GM18868 (cell line): ENCODE data around the gene ELAPOR1.
"Not testable (repeated sequence)": the region's sequence is repeated elsewhere in the genome, so short reads cannot be mapped to it uniquely, and the experiment has no call there.

Source experiments
- ATAC-seq: cut with Tn5 transposase; IDR thresholded peaks from one replicate; pipeline ENCODE4 v1.9.1; 2021; ENCODE audit warnings: mild to moderate bottlenecking, moderate library complexity; ENCODE audit not compliant: unreplicated experiment

The ELAPOR1 gene

DNA sequence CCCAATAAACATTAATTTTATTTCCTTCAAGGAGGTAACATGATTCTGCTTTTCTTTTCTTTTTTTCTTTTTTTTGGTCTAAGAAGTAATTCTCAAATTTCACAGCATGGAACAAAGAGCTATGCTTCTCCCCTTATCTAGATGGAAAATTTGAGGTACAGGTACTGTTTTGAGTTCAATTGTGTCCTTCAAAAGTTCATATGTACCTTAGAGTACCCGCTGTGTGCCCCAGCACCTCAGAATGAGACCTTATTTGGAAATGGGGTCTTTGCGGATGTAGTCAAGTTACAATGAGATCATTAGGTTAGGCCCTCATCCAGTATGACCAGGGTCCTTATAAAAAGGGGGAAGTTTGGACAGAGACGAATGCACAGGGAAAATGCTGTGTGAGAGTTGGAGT lies 22.0 kb downstream of the ELAPOR1 start:
- no peak for ATAC-seq

DNA sequence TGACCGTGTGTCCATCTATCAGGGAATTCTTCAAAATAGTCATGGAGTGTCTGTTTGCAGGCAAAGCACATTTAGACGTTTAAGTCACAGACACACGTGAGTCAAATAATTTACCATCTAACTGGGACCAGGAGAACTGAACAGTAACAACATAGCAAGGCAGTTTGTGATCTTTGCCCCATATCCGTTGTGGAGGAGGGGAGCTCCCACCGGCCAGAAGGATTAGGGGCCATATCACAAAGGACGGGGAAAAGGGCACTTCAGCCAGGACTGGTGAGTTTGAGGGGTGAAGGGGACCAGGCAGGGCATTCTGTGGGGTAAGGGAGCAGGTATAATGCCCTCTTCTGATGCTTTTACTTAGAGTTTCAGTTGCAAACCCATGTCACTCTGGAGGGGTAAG lies 22.9 kb downstream of the ELAPOR1 start:
- ATAC-seq = no peak

DNA sequence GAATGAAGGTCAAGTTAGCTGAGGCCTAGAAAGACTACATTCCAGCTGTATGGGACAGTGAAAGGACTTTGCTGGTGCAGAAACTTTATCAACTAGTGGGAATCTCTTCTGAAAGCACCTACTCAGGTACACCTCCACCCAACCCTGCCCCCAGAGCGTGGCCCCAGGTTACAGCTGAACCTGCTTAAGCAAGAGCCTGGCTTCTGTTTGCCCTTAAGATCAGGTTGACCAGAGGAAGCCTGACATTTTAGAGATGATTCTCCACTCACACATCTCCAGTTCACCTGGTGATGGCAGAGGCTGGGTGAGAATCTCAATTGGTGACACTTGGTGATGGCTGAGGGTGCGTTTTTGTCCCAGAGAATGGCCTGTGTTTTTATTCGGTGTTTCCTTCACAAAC lies 24.0 kb downstream of the ELAPOR1 start:
- ATAC-seq = no peak

DNA sequence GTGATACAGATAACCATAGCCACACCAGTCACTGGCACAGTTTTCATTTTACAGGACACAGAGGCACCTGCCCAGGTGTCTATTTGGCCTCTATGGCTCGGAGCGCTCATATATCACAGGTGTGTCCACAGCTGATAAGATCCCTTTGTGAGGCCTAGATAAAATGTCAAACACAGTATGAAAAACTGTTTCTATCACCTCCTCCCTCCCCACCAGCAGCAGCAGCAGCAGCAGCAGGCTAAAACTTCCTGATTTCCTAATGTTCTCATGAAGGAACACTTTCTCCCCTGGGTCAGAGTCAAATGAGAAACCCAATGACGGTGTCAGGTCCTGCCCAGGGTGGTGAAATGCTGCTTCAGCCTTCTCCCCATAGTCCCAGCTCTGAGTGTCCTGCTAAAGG lies 24.4 kb downstream of the ELAPOR1 start:
- no peak for ATAC-seq

DNA sequence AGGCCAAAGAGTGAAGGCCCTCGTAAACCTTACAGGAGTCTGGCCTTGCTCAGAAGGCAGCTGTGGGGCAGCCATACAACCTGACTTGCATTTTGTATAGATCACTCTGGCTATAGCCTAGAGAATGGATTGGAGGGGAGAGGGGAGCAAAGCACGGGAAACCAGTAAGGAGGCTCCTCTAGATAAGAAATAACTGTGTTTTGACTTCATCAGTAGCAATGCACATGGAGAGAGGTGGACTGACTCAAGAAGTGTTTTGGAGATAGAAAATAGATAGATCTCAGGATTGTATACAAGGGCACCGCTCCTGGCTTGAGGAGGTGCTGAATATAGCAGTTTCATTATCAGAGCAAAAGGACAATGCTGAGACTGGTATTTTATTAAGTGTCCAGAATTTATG lies 26.5 kb downstream of the ELAPOR1 start:
- no peak for ATAC-seq

DNA sequence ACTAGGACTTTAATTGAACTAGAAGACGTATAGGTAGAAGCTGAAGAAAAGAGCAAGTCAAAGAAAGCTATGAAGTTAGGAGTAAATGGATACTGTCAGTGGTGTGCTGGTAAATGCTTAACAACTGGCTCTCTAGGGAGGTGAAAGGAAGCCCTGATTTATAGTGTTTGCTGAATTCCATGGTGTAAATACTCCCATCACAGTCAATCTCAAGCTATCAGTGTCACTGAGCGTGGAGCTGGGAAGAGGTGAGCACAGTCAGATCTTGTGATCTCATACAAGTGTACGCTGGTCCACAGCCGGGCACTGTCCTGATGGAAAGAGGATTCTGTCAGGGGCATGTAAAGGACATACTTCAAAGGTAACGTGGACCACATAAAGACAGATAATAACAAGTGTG lies 28.3 kb downstream of the ELAPOR1 start:
- ATAC-seq = no peak

DNA sequence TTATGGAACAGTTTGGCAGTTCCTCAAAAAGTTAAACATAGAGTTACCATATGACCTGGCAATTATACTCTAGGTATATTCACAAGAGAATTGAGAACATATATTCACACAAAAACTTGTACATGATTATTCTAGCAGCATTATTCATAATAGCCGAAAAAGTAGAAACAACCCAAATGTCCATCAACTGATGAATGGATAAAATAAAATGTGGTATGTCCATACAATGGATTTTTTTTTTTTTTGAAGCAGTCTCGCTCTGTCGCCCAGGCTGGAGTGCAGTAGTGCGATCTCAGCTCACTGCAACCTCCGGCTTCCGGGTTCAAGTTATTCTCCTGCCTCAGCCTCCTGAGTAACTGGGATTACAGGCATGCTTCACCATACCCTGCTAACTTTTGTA lies 28.8 kb downstream of the ELAPOR1 start:
- not testable (repeated sequence) for ATAC-seq

DNA sequence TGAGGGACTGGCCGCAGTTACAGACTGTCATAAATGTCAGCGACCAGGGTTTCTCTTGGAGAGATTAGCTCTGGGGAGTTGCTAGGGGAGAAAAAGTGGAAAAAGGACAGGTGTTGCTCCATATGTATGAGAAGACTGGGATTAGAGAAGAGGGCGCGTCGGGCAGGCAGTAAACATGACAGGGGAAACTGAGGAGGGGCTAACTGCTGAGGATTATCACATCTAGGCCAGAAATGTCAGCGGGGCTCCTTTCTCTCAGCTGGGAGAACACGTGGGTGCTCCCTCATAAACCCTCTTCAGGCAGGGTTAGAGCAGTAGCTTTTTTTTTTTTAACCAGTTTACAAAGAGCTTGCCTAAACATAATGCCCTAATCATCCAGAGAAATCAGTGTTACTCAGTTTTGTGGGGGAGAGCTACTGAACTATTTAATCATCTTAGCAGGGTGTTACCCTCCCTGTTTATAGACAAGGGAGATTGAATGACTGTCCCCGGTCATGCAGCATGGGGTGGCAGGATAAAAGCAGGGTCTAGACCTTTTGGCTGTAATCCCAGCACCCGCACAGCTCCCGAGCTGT lies 35.2 kb downstream of the ELAPOR1 start:
- ATAC-seq = no peak

DNA sequence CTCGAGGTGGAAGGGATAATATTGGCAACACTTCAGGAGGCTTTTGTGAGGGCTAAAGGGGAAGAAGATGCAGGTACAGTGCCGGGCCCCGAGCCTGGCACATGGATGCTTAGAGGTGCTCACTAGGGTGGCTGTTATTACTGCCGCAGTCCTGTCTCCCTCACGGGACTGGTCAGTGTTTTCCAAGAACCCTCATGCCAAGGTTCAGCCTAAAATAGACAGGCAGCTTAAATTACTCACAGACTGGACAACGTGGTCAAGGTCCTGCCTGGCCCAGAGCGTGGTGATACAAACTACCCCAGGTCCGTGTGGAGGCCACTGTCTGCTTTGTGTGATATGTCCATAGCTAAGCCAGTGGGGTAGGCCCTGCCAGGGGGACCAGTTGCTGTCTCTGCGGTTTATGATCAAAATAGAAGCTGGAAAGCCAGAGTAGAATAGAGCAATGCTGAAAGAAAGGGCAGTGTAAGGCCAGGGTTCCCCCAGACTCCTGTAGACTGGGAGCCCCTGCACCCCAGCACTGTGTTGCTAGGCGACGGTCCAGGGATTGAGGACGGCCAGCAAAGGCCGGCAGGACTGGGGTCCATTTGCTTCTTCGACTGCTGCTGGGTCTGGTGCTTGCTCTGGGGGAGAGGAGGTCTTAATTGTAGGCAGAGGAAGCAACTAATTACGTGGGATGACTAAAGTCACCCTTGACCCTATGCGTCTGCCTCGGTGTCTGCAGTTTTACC lies 36.1 kb downstream of the ELAPOR1 start:
- ATAC-seq = no peak

DNA sequence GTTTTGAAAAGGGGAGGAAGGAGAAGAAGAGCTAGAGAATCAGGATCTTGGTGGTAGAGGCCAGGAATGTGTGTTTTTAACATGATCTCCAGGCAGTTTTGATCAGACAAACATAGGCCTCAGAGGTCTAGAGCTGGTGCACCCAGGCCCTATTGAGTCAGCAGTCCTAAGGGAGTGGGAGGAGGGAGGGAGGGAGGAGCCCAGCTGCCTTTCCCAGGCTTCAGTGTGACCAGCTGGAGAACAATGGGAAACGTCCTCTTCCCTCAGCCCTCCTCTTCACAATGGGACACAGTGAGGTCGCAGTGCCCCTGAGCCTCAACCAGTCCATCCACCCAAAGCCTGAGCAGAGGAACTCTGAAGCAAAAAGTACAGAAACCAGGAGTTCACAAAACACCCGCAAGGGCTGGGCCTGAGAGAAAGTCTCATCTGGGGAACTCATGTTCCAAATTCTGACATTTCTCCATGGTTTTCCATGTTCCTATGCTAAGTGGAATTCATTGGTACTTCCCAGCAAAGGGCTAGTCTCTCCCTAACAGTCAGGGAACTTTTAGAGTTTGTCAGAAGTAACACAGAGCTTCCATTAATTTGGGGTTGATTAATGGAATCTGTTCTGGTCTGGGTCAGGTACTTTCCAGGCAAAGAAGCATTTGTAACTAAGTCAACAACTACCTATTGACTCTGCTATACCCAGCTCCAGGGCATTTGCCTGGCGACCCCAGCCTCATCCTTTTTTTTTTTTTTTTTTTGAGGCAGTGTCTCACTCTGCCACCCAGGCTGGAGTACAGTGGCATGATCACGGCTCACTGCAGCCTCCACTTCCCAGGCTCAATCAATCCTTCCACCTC lies 37.5 kb downstream of the ELAPOR1 start:
- ATAC-seq = no peak

DNA sequence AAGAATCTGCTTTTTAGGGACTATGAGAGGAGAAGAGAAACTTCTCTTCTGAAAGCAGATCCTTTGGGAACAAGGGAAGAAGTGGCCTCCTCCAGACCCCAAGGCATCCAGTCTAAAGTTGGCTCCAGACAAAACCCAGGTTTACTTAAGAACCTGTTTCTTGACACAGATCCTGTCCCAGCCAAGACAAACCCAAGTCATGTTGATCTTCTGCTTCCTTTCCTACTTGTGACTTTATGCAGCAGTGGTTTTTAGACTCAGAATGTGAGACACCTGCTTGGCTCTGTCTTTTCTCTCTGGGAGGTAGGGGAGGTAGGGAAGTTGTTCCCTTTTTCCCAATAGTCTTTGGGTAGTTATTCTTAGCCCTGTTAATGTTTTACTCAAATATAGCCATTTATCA lies 38.3 kb downstream of the ELAPOR1 start:
- ATAC-seq = no peak

DNA sequence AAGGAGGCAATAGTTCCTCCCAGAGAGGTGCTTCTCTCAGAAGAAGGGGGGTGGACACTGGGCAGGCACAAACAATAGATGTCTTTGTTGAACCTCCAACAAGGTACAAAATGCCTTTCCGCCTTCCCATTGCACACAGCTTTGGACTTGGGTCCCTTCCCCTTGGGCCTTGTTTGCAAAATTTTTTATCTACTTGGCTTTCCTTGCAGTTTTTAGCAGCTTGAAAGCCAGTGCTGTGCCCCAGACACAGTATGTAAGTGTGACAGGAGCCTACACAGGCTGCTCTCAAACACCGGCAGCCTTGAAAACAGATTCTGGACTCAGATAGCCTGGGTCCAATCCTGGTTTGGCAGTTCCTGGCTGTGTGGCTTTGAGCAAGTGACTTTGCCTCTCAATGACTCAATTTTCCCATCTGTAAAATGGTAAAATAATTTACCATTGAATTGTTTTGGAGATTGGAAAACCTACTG lies 43.0 kb downstream of the ELAPOR1 start:
- ATAC-seq = no peak

DNA sequence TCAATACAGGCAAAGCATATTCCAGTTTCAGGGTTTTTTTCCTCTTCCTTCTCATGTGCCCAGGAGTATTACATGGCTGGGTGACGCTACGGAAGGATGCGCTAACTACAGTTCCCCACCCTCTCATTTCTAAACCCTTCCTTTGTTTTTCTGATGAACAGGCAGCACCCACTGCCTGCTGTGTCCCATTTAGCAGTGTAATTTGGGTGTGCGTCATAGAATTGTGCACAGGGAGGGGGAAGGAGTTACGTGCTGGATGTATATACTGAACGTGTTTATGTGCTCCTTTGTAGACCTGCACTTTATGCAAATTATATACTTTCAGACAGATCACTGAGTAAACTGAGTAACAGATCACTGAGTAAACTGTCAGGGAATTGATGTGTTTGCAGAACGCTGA lies 44.5 kb downstream of the ELAPOR1 start:
- ATAC-seq = no peak

DNA sequence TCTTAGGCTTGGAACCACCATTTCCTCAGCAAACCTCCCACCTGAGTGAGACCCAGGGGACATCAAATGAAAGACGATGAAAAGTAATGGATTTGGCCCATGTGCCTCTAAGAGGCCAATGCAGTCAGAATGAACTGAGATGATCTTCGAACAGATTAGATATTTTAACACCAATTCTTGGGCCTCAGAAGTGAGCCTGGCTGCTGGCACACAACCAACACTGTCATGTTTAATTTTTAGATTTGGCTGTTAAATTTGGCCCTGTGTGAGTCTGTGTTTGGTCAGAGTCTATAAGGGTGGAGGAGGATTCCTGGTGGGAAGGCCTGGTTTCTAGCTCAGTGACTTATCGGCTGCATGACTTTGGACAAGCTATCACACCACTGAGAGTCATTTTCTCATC lies 45.4 kb downstream of the ELAPOR1 start:
- no peak for ATAC-seq

DNA sequence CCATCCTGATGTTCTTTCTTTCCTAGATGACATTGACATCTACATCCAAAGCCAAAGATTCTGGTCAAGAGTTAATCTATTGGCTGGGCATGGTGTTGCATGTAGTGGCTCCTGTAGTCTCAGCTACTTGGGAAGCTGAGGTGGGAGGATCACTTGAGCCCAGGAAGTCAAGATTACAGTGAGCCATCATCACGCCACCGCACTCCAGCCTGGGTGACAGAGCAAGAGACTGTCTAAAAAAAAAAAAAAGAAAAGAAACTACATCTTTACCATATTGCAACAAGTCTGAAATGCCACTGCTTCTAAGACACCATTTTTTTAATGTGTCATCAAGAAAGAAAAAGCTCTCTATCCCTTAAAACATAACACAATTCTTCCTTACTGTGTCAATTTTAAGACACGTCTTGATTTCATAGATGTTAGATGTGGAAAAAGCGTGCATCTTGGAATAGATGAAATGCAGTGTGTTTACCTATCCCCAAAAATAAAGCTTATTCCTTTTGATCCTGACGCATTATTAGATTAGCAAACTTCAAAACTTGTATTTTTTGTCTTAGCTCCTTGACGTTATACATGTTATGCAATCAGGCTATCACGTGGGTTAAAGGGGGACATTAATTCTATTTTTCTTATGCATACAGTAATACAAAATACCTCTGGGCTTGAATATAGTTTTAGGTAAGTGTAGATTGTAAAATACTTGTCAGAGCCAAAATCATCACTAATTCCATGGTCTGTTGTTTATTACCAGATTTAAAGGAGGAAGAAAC lies 46.3 kb downstream of the ELAPOR1 start:
- ATAC-seq = no peak

DNA sequence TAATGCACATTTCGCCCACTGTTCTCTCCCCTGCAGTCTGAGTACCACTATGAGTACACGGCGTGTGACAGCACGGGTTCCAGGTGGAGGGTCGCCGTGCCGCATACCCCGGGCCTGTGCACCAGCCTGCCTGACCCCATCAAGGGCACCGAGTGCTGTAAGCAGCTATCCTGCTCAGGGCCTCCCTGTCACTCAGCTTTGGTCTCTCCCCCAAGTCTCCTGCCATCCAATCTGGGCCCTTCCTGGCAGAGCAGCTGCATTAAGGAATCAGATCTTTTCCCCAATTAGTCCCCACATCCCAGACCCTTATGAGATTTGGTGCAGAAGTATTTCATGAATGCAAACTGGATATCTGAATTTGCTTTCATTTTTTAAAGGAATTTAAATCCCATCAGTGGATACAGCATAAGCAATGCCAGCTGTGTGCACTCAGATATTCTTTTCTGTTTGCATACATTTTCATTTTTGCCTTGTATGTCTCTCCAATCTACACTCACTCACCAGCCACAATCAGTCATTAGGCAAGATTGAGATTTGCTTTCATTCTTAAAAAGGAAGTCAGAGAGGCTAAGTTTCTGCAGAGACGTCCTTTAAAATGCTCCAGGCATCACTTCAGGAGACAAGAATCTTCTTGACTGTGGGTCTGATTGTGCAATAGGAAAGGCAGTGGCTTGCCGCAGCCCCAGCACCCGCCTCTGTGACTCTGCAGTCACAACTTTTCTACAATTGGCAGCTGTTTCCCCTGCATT lies 48.1 kb downstream of the ELAPOR1 start:
- ATAC-seq = peak; percentile 63

DNA sequence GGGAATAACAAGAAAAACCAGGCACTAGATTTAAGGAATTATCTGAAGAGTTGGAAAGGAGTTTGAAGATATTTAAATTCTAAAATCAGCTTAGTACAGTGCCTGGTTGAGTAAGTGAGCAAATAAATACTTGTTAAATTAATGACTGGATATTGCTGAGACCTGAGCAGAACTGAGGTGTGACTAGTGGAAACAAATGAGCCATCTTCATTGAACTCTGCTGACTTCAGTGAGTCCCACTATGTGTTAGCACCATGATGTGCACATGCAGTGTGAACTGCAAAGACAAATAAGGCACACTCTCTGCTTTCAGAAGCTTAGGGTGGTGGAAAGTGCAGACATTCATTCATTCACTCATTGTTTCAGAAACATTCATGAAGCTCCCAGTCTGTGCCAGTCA lies 48.7 kb downstream of the ELAPOR1 start:
- ATAC-seq = no peak

DNA sequence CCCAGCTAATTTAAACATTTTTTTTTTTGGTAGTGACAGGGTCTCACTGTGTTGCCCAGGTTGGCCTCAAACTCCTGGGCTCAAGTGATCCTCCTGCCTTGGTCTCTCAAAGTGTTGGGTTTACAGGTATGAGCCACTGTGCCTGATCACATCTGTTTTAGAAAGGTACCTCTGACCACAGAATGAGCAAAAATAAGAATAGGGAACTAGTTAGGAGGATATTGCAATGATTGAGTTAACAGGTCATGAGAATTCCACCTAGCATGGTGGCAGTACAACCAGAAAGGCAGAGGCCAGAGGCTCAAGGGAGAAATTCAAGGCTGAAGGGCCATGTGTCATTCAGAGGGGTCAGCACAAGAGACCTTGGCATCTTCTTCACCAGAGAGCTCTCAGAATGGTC lies 49.6 kb downstream of the ELAPOR1 start:
- ATAC-seq = no peak
